Measurements from ENCODE around the gene ERBB2. TPM values are rescaled to one million over a fixed set of nuclear protein-coding genes. Genes with fewer than 3 reads are reported as not detected.

ERBB2 gene
- total RNA-seq, 1 experiment from 2014 or later = 4,830 TPM

DNA sequence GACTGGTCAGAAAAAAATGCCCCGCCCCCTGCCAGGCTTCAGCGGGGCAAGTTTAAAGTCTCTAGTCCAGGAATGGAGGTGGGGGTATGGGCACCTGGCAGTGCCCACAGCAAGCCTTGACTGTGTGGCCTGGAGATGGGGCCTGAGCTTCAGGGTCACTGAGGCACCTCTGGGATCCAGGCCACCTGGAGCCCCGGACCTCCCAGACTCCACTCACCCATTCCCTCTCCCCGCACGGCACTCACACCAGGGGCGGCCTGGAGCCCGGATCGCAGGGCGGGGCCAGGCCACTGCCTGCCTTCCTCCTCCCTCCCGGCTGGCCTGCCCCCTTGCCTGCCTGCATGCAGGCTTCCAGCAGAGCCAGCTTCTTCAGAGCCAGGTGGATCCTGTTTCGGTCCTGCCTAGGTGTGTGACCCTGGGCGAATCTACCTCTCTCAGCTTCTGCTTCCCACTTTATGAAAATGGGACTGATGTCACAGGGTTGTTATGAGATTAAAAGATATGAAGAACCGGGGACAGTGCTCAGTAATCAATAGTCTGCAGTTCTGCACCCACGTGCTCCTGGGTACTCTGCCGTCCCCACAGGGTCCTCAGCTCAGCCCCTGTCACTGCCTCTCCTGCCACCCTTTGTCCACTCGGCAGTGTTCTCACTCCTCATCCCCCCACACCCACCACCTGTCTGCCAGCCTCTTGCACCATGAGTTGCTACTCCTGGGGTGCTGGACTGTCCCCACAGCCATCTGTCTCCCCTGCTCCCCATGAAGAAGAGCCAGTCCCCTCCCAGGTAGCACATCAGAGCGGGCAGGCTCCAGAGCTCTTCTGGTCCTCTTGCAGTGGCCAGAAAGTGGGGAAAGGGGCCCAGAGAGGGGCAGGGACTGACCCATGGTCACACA is 35.9 kb upstream of the ERBB2 start:
- peaks cover 60% of the 10 kb centered on the region for H3K4me1 Mint-ChIP-seq (ENCODE audit: low read depth, unreplicated experiment)
- H3K36me3 Mint-ChIP-seq (ENCODE audit: insufficient read depth, unreplicated experiment) = peaks cover 96% of the 10 kb centered on the region
- H3K27ac Mint-ChIP-seq (ENCODE audit: unreplicated experiment) = peak overlapping the region; percentile 8
- peak; percentile 100 for DNase-seq
- peak overlapping the region; percentile 28 for H3K4me3 Mint-ChIP-seq (ENCODE audit: low read depth, unreplicated experiment)
- BruUV-seq (replicated peaks) = no TSS peak
- no peaks in the 10 kb centered on the region for H3K9me3 Mint-ChIP-seq (ENCODE audit: low read depth, unreplicated experiment)
- TF ChIP-seq CTCF (IDR thresholded peaks at IDR 0.05; ENCODE audit: unreplicated experiment) = no peak
- intact Hi-C loops (cut with micrococcal nuclease; ENCODE audit: unreplicated experiment) = loop anchor here (1.0 to 2.0 kb wide), 4 partner anchors 23 to 317 kb away; partner anchors contain the start of genes PSMD3 and STARD3
- CTCF ChIA-PET = interaction anchor here (0.5 to 161.2 kb wide), 24 partner anchors 43 to 1356 kb away, joined by 3 to 42089 read pairs (median 6); partner anchors contain the start of genes ERBB2, GRB7, GSDMA and GSDMB
- peaks cover 39% of the 10 kb centered on the region for H3K27me3 Mint-ChIP-seq (ENCODE audit: unreplicated experiment)

DNA sequence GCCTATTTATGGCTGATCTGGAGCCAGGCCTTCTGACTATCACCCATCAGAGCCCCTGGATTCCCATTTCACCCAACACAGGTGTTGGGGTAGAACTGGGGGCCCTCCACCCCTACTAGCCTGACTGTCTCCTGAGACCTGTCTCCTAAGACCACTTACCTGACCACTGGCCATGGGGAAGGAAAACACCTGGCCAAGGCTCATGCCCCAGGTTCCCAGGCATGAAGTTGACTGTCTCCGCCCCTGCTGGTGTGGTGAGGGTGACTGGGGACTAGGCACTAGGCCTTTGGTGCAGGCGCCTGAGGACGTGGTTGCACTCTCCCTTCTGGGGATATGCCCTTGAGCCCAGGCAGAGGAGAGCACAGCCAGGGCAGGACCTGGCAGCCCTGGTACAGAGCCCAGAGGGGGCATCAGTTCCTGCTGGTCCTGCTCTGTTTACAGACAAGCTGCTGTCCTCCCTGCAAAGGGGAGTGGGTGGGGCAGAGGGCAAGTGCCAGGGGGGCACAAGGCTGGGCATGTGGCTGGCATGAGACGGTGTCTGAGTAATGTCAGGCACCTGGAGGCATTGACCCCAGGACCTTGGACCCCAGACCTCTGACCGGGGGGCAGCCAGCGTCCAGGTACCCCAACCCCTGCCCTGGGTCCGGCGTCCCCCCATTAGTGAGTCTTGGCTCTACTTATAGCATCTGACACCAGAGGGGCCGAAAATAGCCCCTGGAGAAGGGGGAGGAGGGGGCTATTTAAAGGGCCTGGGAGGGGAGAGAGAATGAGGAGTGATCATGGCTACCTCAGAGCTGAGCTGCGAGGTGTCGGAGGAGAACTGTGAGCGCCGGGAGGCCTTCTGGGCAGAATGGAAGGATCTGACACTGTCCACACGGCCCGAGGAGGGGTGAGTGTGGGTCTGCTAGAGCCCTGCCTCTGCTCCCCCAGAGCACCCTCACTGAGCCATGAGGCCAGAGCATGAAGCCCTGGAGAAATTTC is 35.0 kb upstream of the ERBB2 start, which contains the start of gene TCAP:
TCAP (plus strand) TSS at position 769 of the 981 bp plus-strand sequence; CDS start at position 780, 11 bp downstream.
- Mint-ChIP-seq H3K27me3 (ENCODE audit: unreplicated experiment) (peaks cover 48% of the 10 kb centered on the region), H3K4me3 (ENCODE audit: low read depth, unreplicated experiment) (peak within 1 kb of the TSS; percentile 28)
- CTCF ChIA-PET = interaction anchor here (0.8 to 161.2 kb wide), 20 partner anchors 44 to 436 kb away, joined by 3 to 42089 read pairs (median 9); partner anchors contain the start of genes ERBB2, GRB7, GSDMA and GSDMB

GRCh38 chr17:39665642-39666224 is 34.1 kb upstream of the ERBB2 start:
- Mint-ChIP-seq H3K27ac (ENCODE audit: unreplicated experiment) (peak overlapping the region; percentile 8), H3K4me3 (ENCODE audit: low read depth, unreplicated experiment) (peak overlapping the region; percentile 28), H3K36me3 (ENCODE audit: insufficient read depth, unreplicated experiment) (peaks cover 82% of the 10 kb centered on the region), H3K27me3 (ENCODE audit: unreplicated experiment) (peaks cover 57% of the 10 kb centered on the region), H3K4me1 (ENCODE audit: low read depth, unreplicated experiment) (peaks cover 62% of the 10 kb centered on the region), H3K9me3 (ENCODE audit: low read depth, unreplicated experiment) (no peaks in the 10 kb centered on the region)
- no peak for TF ChIP-seq CTCF (IDR thresholded peaks at IDR 0.05; ENCODE audit: unreplicated experiment)
- CTCF ChIA-PET = interaction anchor here (0.6 to 161.2 kb wide), 23 partner anchors 45 to 435 kb away, joined by 3 to 42089 read pairs (median 7); partner anchors contain the start of genes ERBB2, GRB7, GSDMA and GSDMB
- no TSS peak for BruUV-seq (replicated peaks)
- intact Hi-C loops (cut with micrococcal nuclease; ENCODE audit: unreplicated experiment) = no loop called here
- peak; percentile 100 for DNase-seq

More for the DNA sequence above, 35.0 kb upstream of the ERBB2 start, which contains the start of gene TCAP:
- DNase-seq = peak; percentile 95
- peak within 1 kb of the TSS; percentile 8 for H3K27ac Mint-ChIP-seq (ENCODE audit: unreplicated experiment)
- BruUV-seq (replicated peaks) = no TSS peak
- H3K9me3 Mint-ChIP-seq (ENCODE audit: low read depth, unreplicated experiment) = no peaks in the 10 kb centered on the region
- H3K4me1 Mint-ChIP-seq (ENCODE audit: low read depth, unreplicated experiment) = peaks cover 62% of the 10 kb centered on the region
- TF ChIP-seq CTCF (IDR thresholded peaks at IDR 0.05; ENCODE audit: unreplicated experiment) = no peak
- peaks cover 86% of the 10 kb centered on the region for H3K36me3 Mint-ChIP-seq (ENCODE audit: insufficient read depth, unreplicated experiment)
- intact Hi-C loops (cut with micrococcal nuclease; ENCODE audit: unreplicated experiment) = loop anchor here (1.0 kb wide), 1 partner anchor 53 kb away; no protein-coding TSS in a partner anchor

All from Calu3 (cell line).